GM20431 (cell line): ENCODE measurements around the gene GRIP2.

Experiments
- in situ Hi-C: fragments of 300-500 bp; cut with MseI, MboI; formaldehyde crosslinking; loops from one replicate; pipeline ENCODE4 v1.15.0; 2020; ENCODE audit warnings: low sequenced_read_pairs; ENCODE audit not compliant: unreplicated experiment

The GRIP2 gene

GRCh38 chr3:14539742-14540491 is at the start of gene GRIP2:
Gene GRIP2 (minus strand): TSS chr3:14540342. CDS start chr3:14540308, 34 bp downstream.
- in situ Hi-C loops: no loop called here

GRCh38 chr3:14588425-14589112 is 48.4 kb upstream of the GRIP2 start:
- in situ Hi-C loops: no loop called here

GRCh38 chr3:14587740-14588360 is 47.7 kb upstream of the GRIP2 start:
- in situ Hi-C loops: no loop called here

- in situ Hi-C loops: no loop called here
These were observed 46.5 kb upstream of the GRIP2 start for GRCh38 chr3:14586611-14587010.

GRCh38 chr3:14583548-14584091 is 43.5 kb upstream of the GRIP2 start:
- in situ Hi-C loops: no loop called here

- in situ Hi-C loops: no loop called here
These were observed 41.9 kb upstream of the GRIP2 start for GRCh38 chr3:14582045-14582410.

- in situ Hi-C loops: no loop called here
These were observed 41.3 kb upstream of the GRIP2 start for GRCh38 chr3:14581334-14582044.

- in situ Hi-C loops: no loop called here
These were observed 37.8 kb upstream of the GRIP2 start for GRCh38 chr3:14577897-14578296.

GRCh38 chr3:14576163-14576562 is 36.0 kb upstream of the GRIP2 start:
- in situ Hi-C loops: no loop called here

- in situ Hi-C loops: no loop called here
These were observed 34.0 kb upstream of the GRIP2 start for GRCh38 chr3:14574183-14574582.

GRCh38 chr3:14573706-14574105 is 33.6 kb upstream of the GRIP2 start:
- in situ Hi-C loops: no loop called here

GRCh38 chr3:14570864-14571263 is 30.7 kb upstream of the GRIP2 start:
- in situ Hi-C loops: no loop called here

- in situ Hi-C loops: no loop called here
These were observed 29.9 kb upstream of the GRIP2 start for GRCh38 chr3:14570089-14570488.

GRCh38 chr3:14569474-14570000 is 29.4 kb upstream of the GRIP2 start:
- in situ Hi-C loops: no loop called here

- in situ Hi-C loops: no loop called here
These were observed 28.1 kb upstream of the GRIP2 start for GRCh38 chr3:14568269-14568668.

- in situ Hi-C loops: no loop called here
These were observed 26.7 kb upstream of the GRIP2 start for GRCh38 chr3:14566812-14567211.

GRCh38 chr3:14565868-14566588 is 25.9 kb upstream of the GRIP2 start:
- in situ Hi-C loops: no loop called here

GRCh38 chr3:14564741-14565140 is 24.6 kb upstream of the GRIP2 start:
- in situ Hi-C loops: no loop called here

GRCh38 chr3:14563946-14564539 is 23.9 kb upstream of the GRIP2 start:
- in situ Hi-C loops: no loop called here
